HG03159 (cell line): ENCODE results near the gene PDE9A.

Source experiments
- ATAC-seq: cut with Tn5 transposase; IDR thresholded peaks from one replicate; pipeline ENCODE4 v1.9.1; 2021; ENCODE audit warnings: mild to moderate bottlenecking, moderate library complexity; ENCODE audit not compliant: unreplicated experiment

PDE9A gene

DNA sequence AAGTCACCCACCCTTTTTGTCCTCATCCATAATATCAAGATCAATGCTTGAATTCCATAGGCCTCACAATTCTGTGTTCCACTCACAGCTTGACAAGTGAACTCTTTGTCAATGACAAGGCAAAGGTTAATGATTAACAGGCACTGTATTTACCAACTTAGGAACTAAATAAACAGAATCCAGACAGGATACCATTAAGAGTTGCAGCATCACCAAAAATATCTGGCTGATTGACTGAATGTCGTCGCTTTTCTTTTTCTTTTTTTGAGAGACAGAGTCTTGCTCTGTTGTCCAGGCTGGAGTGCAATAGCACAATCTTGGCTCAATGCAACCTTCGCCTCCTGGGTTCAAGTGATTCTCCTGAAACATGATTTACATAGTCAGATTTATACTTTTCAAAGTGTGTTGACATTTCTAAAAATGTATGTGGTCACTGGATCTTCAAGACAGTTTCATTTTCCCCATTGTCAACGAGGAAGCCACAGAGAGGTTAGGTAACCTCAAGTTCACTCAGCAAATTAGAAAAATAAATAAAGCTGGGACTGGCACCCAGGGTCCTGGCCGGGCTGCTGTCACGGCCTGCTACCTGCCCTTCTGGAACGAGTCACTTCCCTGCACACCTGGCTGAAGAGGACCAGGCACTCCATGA is 81.0 kb downstream of the PDE9A start:
- no peak for ATAC-seq

DNA sequence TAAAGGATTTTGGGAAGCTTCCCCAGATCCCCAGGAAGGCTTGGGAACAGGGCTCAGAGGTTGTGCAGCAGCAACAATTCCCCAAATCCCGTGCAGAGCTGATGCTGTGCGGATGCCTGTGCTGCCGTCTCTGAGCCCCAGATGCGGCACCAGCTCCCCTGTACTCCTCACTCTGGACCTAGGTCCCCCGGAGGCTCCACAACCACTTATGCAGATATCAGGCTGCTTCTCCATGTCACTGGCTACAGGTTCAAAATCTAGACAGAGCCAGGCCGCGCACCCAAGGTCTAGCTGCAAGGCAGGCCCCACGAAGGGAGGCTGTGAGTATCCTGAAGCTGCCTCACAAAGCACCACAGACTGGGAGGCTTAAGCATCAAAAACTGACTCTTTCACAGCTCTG is 81.6 kb downstream of the PDE9A start:
- no peak for ATAC-seq

DNA sequence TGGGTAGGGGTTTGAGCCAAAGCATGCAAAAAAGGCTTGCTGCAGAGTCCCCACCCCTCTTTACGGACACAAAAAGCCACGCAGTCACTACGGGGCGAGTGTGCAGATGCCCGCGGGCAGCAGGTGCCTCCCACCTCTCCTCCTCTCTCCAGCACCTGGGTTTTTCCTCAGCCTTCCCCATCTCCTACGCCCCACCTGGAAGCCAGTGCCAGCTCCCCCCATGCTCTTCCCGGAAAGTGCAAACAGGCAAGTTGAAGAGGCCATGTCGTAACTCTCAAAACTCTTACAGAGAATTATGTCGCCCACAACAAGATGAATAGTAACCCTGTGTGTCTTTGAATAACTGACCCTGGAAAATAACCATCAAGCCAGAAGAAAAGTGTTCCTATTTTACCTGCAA is 82.5 kb downstream of the PDE9A start:
- no peak for ATAC-seq

DNA sequence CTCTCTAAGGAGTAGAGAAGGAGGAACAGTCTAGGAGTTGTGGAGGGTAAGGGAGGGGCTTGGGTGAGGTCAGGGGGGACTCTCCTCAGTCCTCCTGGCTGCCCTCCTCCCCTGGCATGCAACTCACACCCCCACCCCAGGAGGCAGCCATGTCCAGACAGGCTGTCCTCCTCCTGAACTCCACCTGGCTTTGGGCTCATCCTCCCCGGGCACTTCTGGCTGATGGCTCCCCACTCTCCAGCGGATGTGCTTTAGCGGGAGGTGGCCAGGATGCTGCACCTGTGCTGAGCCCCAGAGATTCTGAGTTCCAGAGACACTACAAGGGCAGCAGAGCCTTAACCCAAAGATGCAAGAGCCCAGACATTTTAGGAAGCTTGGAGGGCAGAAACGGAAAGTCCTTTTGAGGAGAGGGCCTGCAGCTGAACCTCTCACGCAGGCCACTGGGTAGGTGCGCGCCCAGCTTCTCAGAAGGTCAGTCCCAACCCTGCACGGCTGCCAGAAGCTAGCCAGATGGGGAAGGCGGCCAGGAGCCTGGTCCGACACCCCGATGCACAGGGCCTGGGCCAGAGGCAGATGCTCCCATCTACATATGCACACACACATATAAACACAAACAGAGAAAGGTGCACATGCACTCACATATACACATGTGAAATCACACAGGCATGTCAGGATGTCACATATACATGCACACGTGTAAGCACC is 83.4 kb downstream of the PDE9A start:
- ATAC-seq = no peak

DNA sequence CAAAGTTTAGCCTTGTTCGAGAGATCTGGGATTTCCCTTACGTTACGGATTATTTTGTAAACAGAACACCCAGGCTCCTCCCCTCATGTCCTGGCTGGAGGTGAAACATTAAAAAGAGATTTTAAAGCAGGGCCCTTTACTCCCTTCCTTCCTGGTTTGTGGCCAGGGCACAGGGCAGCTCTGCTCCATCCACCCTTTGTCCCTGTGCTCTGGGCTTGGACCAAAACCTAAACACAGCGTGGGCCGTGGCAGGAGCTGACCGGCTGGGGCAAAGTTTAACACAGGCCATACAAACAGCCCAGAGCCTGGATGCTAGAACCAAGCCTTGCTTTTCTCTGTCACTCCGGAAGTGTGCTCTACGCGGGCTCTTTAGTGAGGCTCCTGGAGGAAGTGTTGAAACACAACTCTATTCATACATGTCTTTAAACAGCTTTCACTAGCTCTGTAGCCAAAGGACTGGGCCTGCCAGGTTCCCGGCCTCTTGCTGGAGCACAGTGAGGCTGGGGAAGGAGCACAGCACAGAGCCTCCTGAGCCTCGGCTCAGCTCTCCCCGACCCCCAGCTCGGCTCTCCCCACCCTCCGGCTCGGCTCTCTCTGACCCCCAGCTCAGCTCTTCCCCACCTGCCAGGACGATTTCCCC is 84.7 kb downstream of the PDE9A start:
- ATAC-seq = no peak

DNA sequence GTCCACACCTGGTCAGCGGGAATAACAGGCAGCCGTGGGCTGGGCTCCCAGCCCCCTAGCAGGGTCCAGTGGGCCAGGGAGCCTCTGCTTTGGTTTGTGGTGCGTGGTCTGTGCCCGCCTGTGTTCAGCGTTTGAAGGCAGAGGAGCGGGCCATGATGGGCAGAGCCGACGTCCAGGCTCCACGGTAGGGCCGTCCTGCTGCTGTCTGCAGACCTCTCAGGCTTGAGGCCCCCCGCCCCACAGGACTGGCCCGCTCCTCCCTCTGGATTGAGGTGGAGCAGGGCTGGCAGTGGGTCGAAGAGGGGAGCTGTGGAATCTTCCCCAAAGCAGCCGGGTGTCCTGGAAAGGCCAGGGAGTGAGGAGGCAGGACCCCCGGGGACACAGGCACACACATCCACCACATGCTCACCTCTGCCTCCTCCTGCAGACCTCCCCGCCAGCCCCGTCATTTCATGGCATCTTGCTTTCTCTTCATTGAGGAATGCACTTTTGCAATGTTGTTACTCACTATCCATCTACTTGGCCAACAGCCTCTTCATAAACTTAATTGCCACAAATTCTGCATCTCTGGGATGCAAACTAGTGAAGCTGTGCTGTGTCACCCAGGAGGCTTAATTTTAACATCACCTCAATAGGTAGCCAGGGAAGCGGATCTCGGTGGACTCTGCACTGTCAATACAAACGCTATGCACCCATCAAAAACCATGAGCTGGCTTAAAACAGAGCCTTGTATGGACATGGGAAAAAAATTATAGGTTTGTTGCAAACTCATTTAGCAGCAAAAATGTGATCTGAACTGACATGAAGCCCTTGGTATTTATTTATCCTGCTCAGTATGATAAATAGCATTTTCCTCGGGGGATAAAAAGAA is 85.9 kb downstream of the PDE9A start:
- no peak for ATAC-seq

DNA sequence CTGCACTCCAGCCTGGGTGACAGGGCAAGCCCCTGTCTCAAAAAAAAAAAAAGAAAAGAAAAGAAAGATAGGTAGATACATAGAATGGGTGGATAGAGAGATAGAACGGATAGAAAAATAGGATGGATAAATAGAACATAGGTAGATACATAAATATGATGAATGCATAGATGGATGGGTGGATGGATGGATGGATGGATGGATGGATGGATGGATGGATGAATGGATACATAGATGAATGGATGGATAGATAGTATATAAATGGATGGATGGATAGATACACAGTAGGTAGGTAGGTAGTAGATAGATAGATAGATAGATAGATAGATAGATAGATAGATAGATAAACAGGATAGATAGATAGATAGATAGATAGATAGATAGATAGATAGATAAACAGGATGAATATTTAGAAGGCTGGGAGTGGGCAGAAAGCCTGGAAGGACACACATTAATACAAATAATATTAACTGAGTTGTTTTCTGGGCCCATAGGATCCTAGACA is 87.0 kb downstream of the PDE9A start:
- no peak for ATAC-seq

DNA sequence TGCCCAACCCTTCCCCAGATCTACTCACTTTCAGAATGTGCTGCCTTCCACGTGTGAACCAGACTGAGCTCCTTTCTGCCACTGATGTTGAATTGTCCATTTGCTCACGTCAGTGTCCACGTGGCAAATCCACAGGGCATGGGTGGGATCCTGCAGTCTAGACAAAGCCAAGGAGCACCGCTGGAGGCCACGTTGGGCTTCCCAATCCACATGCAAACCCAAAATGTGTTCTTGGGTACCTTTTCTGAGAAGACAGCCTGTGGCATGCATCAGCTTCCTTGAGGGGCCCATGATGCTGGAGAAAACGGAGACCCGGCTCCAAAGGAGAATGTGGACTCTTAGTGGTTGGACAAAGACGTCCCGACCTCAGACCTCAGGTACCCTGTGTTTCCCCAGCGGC is 87.6 kb downstream of the PDE9A start:
- ATAC-seq = no peak

DNA sequence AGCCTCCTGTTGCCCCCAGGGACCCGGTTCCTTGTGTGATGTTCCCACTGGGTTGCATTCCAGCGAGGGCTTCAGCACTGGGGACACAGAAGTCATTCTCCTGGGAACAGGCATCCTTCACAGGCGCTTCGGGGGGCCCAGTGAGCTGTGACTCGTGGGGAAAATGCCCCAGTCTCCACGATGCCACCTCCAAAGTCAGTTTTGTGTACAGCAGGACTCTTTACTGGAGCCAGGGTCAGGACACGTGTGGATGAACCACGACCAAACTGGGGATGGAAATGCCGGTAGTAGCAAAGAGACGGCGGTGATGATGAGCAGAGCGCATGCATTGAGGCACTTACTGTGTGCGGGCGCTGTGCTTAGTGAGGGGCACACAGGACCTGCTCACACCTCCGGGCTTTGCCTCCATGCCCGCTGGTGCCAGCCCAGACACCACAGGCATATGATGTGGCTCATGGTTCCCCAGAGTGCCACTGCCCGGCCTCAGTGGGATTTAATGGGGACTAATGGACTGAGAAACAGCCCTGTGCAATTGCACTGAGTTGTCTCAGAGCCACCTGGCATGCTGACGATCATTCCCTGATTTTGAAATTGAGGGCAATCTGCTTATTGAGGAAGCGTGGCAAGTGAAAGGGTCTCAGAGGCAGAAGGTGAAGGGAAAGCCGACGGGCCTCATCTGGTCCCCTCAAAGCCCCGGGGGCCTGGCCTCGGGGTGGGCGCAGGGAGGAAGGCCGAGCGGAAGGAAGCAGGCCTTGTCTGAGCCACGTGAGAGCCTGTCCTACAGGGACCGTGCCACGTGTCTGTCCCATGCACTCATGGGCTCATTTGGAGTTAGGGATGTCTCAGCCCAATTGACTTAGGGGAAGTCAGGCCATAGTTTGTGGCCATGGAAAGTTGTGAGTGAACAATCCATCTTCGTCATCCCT is 91.4 kb downstream of the PDE9A start:
- ATAC-seq = no peak

DNA sequence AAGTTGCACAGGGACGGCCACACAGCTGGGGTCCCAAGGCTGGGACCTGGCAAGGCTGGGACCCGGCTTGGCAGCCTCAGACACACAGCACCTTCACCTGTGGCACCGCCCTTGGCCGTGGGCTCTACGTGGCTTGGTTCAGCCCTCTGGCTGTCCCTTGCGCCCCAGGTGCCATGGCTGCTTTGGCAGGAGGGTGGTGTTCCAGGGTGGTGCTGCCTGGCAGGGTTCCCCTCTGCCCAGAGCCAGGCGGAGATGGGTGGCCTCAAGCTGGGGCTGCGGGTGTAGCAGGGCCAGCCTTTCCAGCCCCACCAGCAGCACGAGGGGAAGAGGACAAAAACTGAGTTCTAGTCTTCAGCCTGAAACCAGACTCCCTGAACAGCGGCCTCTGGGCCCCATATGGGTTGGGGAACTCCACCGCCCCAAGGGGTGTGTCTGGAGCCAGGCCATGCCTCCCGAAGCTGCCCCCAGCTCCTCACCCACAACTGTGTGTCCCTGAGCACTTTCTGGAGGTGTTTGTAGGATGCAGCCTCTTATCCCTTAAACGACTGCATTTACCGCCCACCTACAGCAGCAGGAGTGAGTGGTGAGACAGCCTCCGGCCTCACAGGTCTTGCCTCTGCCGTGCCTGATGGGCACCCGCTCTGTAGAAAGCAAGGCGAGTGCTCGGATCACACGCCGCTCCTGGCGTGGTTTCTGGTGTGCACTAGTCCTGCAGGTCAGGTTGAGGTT is 92.3 kb downstream of the PDE9A start:
- ATAC-seq = no peak

DNA sequence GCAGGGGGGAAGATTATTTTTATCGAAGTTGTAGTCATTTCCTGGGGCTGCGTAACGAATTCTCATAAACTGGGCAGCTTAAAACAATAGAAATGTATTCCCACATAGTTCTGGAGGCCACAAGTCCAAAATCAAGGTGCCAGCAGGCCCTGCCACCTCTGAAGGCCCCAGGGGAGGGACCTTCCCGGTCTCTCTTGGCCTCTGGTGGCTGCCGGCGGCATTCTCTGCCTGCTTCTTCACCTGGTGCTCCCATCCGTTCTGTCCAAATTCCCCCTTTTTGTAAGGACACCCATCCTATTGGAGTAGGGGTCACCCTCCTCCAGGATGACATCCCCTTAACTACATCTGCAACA is 92.8 kb downstream of the PDE9A start:
- no peak for ATAC-seq

DNA sequence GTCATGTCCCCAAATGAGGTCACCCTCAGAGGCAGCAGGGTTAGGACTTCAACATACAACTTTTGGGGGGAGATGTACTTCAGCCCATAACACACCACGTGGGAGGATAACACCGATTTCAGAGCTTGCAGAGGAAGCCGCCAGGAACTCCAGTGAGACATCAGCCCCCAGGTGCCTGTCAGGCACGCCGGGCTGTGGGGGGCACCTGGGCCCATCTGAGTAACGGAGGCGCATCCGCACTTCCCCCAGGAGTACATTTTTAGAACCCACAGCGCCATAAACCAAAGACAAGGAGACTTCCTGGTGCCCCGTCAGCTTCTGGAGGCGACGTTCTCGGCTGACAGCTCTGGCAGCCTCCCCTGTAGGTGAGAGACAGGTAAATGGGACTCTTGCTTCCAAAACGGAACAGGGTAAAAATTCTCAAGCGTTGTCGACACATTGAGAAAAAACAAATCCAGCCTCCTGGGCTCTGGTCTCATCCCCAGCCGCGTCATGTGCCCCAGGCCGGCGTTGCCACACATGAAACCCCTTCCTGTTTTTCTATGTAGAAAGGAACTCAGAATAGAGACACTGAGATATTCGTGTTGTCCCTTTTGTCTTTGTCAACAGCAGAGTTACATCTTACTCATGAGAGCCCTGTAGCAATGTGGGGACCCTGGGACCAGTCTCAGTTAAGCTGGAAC is 93.3 kb downstream of the PDE9A start:
- no peak for ATAC-seq

DNA sequence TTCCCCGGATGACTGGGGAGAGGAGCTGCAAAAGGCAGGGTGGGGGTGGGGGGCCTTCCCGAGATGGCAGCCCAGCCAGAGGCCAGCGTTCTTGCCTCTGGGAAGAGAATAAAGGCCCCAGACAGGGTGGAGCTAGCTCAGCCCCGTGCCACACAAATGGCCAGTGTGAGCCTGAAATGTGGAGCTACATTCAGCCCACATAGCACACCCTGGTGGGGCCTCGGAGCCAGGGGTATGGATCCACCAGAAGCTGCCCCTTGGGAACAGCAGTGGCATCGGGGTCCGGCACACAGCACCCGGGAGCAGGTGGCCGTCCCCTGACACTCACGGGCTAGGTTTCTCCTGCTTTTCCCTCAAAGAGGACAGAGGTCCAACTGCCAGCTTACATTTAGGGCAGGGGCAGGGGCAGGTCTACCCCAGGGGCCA is 93.9 kb downstream of the PDE9A start:
- no peak for ATAC-seq

DNA sequence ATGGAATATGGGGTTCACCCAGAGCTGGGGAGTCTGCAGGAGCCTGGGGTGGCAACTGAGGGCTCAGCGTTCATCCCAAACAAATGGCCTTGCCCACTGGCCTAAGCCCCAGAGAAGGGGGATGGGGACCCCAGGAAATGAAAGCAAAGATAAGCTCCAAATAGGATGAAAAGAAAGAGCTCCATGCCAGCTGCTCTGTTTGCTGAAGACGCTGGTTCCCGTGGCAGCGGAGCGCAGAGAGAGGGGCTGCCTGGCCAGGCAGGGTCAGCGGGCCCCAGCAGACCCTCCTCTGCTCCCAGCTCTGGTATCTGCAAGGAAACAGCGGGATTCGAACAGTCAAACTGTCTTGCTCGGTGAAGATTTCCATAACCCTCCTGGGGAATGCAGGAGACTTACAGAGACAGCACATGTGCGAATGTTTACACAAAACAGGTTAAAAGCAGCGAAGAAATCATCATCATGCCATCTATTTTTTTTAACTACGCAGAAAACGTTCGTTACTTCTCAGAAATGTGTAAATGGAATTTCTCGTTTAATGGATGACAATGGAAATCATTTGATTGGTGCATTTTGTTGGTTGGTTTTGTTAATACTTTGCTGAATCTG is 94.4 kb downstream of the PDE9A start:
- no peak for ATAC-seq

DNA sequence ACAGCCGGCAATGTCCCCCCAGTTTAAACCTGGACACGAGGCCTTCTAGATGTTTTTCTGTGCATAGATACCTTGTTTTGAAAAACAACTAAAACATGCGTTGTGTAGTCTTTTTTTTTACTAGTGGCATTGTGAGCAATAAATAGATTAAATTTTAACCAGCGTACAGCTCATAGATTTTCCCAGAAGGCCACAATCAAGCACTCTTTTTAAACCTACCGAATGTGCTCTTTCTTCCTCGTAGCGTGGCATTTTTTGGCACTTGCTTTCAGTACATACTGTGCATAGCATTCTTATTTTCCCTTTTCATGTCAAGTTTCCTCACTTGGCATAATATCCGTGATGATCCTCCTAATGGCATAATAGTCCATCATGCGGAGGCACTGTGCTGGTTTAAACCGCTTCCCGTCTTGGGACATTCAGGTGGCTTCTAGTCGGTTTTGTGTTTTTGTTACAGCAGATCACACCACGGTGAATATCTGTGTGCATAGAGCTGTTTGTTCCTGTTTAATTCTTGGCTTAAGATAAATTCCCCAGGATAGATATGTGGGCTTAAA is 95.3 kb downstream of the PDE9A start:
- ATAC-seq = no peak

DNA sequence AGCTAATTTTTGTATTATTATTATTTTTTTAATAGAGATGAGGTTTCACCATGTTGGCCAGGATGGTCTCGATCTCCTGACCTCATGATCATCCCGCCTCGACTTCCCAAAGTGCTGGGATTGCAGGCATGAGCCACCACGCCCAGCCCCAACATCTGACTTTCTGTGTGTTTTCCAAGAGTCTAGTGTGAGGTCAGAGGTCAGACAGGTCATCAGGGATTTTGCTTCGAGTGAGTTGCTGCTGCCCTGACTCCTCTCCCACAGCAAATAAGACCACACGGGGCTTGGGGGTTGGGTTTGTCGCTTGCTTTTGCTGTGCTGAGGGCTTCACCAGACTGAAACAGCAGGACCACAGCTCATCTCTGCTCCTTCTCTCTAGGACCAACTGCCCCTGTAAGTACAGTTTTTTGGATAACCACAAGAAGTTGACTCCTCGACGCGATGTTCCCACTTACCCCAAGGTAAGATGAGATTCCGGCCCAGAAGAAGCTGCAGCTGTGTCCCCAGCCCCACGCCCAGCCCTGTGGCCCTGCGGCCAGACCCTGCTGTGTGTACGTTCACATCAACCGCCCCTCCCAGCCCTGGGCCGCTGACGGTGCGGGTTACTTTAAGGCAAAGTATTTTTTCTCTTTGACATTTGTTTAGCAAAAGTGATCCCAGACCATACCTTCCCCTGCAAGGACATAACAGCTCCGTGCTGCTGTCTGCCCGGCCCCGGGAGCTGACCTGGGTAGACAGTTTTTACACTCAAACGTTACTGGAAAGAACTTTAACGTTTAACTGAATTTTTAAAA is 97.5 kb downstream of the PDE9A start:
- no peak for ATAC-seq

DNA sequence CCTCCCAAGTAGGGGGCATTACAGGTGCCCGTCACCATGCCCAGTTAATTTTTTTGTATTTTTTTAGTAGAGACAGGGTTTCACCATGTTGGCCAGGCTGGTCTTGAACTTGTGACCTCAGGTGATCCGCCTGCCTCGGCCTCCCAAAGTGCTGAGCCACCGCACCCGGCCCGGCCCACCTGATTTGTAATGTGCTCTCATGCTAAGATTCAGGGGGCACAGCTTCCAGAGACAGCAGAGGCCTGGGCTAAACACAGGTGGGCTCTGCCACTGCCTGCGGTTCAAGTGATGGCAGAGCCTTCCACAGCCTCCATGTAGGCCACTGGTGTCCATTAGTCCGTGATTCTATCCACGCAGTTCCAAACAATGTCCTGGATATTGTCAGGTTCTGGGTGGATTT is 98.4 kb downstream of the PDE9A start:
- no peak for ATAC-seq
